Vagina (tissue), 2 donors: ENCODE results near the gene ATG3.

Source experiments
- CTCF ChIP-seq, 3 experiments: fragments of 450-650 bp in 2 of 3; fragments of 200-600 bp in 1 of 3; sonication (generic) in 1 of 3; IDR thresholded peaks; one replicate each; pipeline ENCODE4 v1.5.1; 2017 to 2019; ENCODE audit warnings: antibody characterized with exemption in 3 of 3, mild to moderate bottlenecking in 2 of 3, moderate library complexity in 2 of 3
- POLR2A ChIP-seq, 2 donors: fragments of 450-650 bp; IDR thresholded peaks; one replicate each; pipeline ENCODE4 v1.6.1; 2017; ENCODE audit warnings: antibody characterized with exemption in 2 of 2, mild to moderate bottlenecking in 2 of 2, moderate library complexity in 2 of 2
- POLR2AphosphoS5 ChIP-seq, 2 donors: sonication (generic); formaldehyde crosslinking; IDR thresholded peaks; one replicate each; pipeline ENCODE4 v1.9.0; 2017; ENCODE audit warnings: antibody characterized with exemption in 2 of 2, mild to moderate bottlenecking in 2 of 2, low read depth in 1 of 2; ENCODE audit not compliant: insufficient read depth in 1 of 2

- TF ChIP-seq CTCF (IDR thresholded peaks at IDR 0.05) = no peak
- TF ChIP-seq POLR2AphosphoS5 (IDR thresholded peaks at IDR 0.05; ENCODE audit: insufficient read depth in 1 of 2, low read depth in 1 of 2) = no peak
- no peak for TF ChIP-seq POLR2A (IDR thresholded peaks at IDR 0.05)
These were observed 7.5 kb upstream of the ATG3 start for GRCh38 chr3:112569265-112569664.
